HG02623 (cell line): Measurements from ENCODE around the gene CAMTA1.
"Not testable (repeated sequence)": the region's sequence is repeated elsewhere in the genome, so short reads cannot be mapped to it uniquely, and the experiment has no call there.

ENCODE experiments used
- ATAC-seq: cut with Tn5 transposase; IDR thresholded peaks from one replicate; pipeline ENCODE4 v1.9.1; 2021; ENCODE audit warnings: moderate library complexity; ENCODE audit not compliant: unreplicated experiment

The CAMTA1 gene

GRCh38 chr1:7375329-7375728 lies 590.1 kb downstream of the CAMTA1 start:
- ATAC-seq = no peak

GRCh38 chr1:7375781-7376660 lies 590.8 kb downstream of the CAMTA1 start:
- no peak for ATAC-seq

GRCh38 chr1:7376676-7377075 lies 591.4 kb downstream of the CAMTA1 start:
- ATAC-seq = no peak

GRCh38 chr1:7378346-7379130 lies 593.3 kb downstream of the CAMTA1 start:
- no peak for ATAC-seq

- ATAC-seq = no peak
Measured at GRCh38 chr1:7379441-7379971, 594.3 kb downstream of the CAMTA1 start.

- not testable (repeated sequence) for ATAC-seq
Measured at GRCh38 chr1:7380068-7380467, 594.8 kb downstream of the CAMTA1 start.

- ATAC-seq = no peak
Measured at GRCh38 chr1:7380712-7381111, 595.5 kb downstream of the CAMTA1 start.

GRCh38 chr1:7381729-7382128 lies 596.5 kb downstream of the CAMTA1 start:
- ATAC-seq = not testable (repeated sequence)

GRCh38 chr1:7382971-7383370 lies 597.7 kb downstream of the CAMTA1 start:
- ATAC-seq = no peak

- no peak for ATAC-seq
Measured at GRCh38 chr1:7383671-7384520, 598.6 kb downstream of the CAMTA1 start.

GRCh38 chr1:7384679-7385078 lies 599.4 kb downstream of the CAMTA1 start:
- no peak for ATAC-seq

- no peak for ATAC-seq
Measured at GRCh38 chr1:7385471-7386225, 600.4 kb downstream of the CAMTA1 start.

GRCh38 chr1:7386226-7387052 lies 601.2 kb downstream of the CAMTA1 start:
- ATAC-seq = no peak

GRCh38 chr1:7387053-7387927 lies 602.0 kb downstream of the CAMTA1 start:
- ATAC-seq = no peak

GRCh38 chr1:7388141-7388487 lies 602.9 kb downstream of the CAMTA1 start:
- ATAC-seq = no peak

GRCh38 chr1:7388488-7389185 lies 603.4 kb downstream of the CAMTA1 start:
- no peak for ATAC-seq

- no peak for ATAC-seq
Measured at GRCh38 chr1:7389201-7389905, 604.1 kb downstream of the CAMTA1 start.
